Activated naive CD4-positive, alpha-beta T cell treated with anti-CD3 and anti-CD28 coated beads, Interleukin-2, amount 50 U/mL, for 24 hours (primary cell): Measurements from ENCODE around the gene NLGN1.

Source experiments
- H3K27ac Mint-ChIP-seq: one replicate; pipeline ENCODE4 v1.8.0; 2021; ENCODE audit warnings: mild to moderate bottlenecking, mixed read lengths
- H3K27me3 Mint-ChIP-seq: one replicate; pipeline ENCODE4 v1.8.0; 2021; ENCODE audit warnings: mixed read lengths
- H3K36me3 Mint-ChIP-seq: one replicate; pipeline ENCODE4 v1.8.0; 2021; ENCODE audit warnings: mixed read lengths
- H3K4me1 Mint-ChIP-seq: one replicate; pipeline ENCODE4 v1.8.0; 2021; ENCODE audit warnings: mixed read lengths
- H3K4me3 Mint-ChIP-seq: one replicate; pipeline ENCODE4 v1.8.0; 2021; ENCODE audit warnings: mild to moderate bottlenecking, mixed read lengths
- H3K9me3 Mint-ChIP-seq: one replicate; pipeline ENCODE4 v1.8.0; 2021; ENCODE audit warnings: mixed read lengths

NLGN1 gene

GRCh38 chr3:174330303-174330702 is 932.8 kb downstream of the NLGN1 start:
- peaks cover 12% of the 10 kb centered on the region for H3K9me3 Mint-ChIP-seq
- no peak overlapping the region for H3K4me3 Mint-ChIP-seq
- no peaks in the 10 kb centered on the region for H3K4me1 Mint-ChIP-seq
- no peaks in the 10 kb centered on the region for H3K27me3 Mint-ChIP-seq
- H3K27ac Mint-ChIP-seq: no peak overlapping the region
- H3K36me3 Mint-ChIP-seq: no peaks in the 10 kb centered on the region

DNA sequence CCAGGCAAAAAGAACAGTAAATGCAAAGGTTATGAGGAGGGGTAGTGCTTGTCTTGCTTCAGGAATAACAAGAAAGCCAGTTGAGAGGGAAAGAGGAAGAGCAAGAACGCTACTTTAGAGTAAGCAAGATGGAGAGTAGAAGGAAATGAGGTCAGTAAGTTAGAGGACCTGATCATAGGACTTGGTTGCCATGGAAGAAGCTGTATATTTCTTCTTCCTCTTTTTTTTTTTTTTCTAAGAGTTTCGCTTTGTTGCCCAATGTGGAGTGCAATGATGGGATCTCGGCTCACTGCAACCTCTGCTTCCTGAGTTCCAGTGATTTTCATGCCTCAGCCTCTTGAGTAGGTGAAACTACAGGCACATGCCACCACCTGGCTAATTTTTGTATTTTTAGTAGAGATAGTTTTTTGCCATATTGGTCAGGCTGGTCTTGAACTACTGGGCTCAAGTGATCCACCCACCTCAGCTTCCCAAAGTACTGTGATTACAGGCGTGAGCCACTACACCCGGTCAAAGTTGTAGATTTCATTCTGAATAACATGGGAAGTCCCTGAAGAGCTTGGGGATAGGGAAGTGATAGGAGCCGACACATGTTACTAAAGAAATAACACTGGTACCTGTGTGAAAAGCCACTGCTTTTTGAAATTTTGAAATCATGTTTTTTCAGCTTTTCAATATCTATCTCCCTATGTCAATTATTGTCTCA is 933.7 kb downstream of the NLGN1 start:
- no peak overlapping the region for H3K4me3 Mint-ChIP-seq
- no peaks in the 10 kb centered on the region for H3K36me3 Mint-ChIP-seq
- H3K9me3 Mint-ChIP-seq: peaks cover 12% of the 10 kb centered on the region
- H3K27me3 Mint-ChIP-seq: no peaks in the 10 kb centered on the region
- no peak overlapping the region for H3K27ac Mint-ChIP-seq
- H3K4me1 Mint-ChIP-seq: no peaks in the 10 kb centered on the region

DNA sequence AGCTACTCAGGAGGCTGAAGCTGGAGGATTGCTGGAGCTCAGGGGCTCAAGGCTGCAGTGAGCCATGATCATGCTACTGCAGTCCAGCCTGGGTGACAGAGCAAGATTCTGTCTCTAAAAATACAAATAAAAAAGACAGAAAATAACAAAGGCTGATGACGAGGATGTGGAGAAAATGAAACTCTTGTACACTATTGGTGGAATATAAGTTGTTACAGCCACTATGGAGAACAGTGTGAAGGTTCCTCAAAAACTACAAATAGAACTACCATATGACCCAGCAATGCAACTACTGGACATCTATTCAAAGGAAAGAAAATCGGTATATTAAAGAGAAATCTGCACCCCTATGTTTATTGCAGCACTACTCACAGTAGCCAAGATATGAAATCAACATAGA is 934.8 kb downstream of the NLGN1 start:
- Mint-ChIP-seq H3K27ac (no peak overlapping the region), H3K36me3 (no peaks in the 10 kb centered on the region), H3K4me3 (no peak overlapping the region), H3K9me3 (peaks cover 19% of the 10 kb centered on the region), H3K4me1 (no peaks in the 10 kb centered on the region), H3K27me3 (no peaks in the 10 kb centered on the region)

- Mint-ChIP-seq H3K36me3 (no peaks in the 10 kb centered on the region), H3K9me3 (peaks cover 20% of the 10 kb centered on the region), H3K4me3 (no peak overlapping the region), H3K4me1 (no peaks in the 10 kb centered on the region), H3K27ac (no peak overlapping the region), H3K27me3 (no peaks in the 10 kb centered on the region)
Observed at GRCh38 chr3:174333640-174334039, 936.1 kb downstream of the NLGN1 start.

DNA sequence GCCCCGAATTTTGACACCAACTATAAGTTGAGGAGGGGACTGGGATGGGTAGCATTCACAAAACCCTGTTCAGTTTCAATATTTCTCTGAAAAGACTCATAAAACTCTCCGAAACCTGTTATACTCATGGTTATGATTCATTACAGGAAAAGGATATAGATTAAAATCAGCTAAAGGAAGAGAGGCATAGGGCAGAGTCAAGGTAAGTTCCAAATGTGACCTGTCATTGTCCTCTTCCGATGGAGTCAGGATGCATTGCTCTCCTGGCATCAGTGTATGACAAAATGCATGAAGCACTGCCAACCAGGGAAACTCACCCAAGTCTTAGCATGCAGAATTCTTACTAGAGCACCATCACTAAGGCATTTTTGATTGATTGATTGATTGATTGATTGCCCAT is 936.6 kb downstream of the NLGN1 start:
- Mint-ChIP-seq H3K9me3 (peaks cover 17% of the 10 kb centered on the region), H3K27me3 (no peaks in the 10 kb centered on the region), H3K36me3 (no peaks in the 10 kb centered on the region)

DNA sequence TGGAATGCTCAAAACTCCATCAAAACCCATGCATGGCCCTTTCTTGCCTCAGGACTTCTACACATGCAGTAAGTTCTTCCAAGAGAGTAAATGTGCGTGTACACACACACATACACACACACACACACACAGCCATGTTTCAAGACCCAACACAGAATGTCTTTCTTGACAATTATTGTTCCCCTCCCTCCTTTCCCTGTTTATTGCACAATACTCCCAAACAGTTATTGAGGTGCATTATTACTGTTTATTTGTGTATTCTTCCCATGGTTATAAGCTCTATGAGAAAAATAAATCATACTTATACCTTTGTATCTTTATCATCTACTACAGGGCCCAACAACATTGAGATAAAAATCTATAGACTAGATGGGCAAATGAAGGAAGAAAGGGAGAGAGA is 937.8 kb downstream of the NLGN1 start:
- no peaks in the 10 kb centered on the region for H3K4me1 Mint-ChIP-seq
- no peak overlapping the region for H3K4me3 Mint-ChIP-seq
- peaks cover 13% of the 10 kb centered on the region for H3K9me3 Mint-ChIP-seq
- H3K27me3 Mint-ChIP-seq: no peaks in the 10 kb centered on the region
- H3K27ac Mint-ChIP-seq: no peak overlapping the region
- H3K36me3 Mint-ChIP-seq: no peaks in the 10 kb centered on the region

More for the DNA sequence above, 936.6 kb downstream of the NLGN1 start:
- Mint-ChIP-seq H3K4me3 (no peak overlapping the region), H3K4me1 (no peaks in the 10 kb centered on the region), H3K27ac (no peak overlapping the region)

GRCh38 chr3:174335910-174336309 is 938.4 kb downstream of the NLGN1 start:
- Mint-ChIP-seq H3K36me3 (no peaks in the 10 kb centered on the region), H3K4me3 (no peak overlapping the region), H3K27ac (no peak overlapping the region), H3K4me1 (no peaks in the 10 kb centered on the region), H3K9me3 (peaks cover 9% of the 10 kb centered on the region), H3K27me3 (no peaks in the 10 kb centered on the region)
